ENCODE measurements around the gene IFNAR1. TPM values are rescaled to one million over a fixed set of nuclear protein-coding genes. Genes with fewer than 3 reads are reported as not detected.

The IFNAR1 gene
- polyA plus RNA-seq, 3 donors = 35.2 to 40.6 (median 36.2) TPM

- DNase-seq (ENCODE audit: extremely low read depth in 1 of 11, low read depth in 9 of 11, low spot score in 4 of 11) = no peak
Observed at GRCh38 chr21:33406493-33406892, 81.7 kb downstream of the IFNAR1 start.

Other genes with a start within 250 kb of the IFNAR1 start
- 10 to 100 TPM; 14.0 to 21.6 (median 15.7) TPM for gene IFNAR2, start 95.0 kb upstream of the IFNAR1 start, polyA plus RNA-seq (ENCODE audit: insufficient read length in 3 of 3)
- 10 to 100 TPM; 25.7 to 29.3 (median 25.8) TPM for gene IL10RB, start 58.6 kb upstream of the IFNAR1 start, polyA plus RNA-seq (ENCODE audit: insufficient read length in 3 of 3)
- gene IFNGR2, start 78.4 kb downstream of the IFNAR1 start, polyA plus RNA-seq (ENCODE audit: insufficient read length in 3 of 3) = 10 to 100 TPM; 75.0 to 88.7 (median 77.1) TPM
- 10 to 100 TPM; 49.6 to 77.0 (median 52.5) TPM for gene TMEM50B, start 155.0 kb downstream of the IFNAR1 start, polyA plus RNA-seq (ENCODE audit: insufficient read length in 3 of 3)
- gene DNAJC28, start 166.7 kb downstream of the IFNAR1 start, polyA plus RNA-seq (ENCODE audit: insufficient read length in 3 of 3) = 1 to 10 TPM; 4.9 to 6.3 (median 5.1) TPM
- 10 to 100 TPM; 70.7 to 83.8 (median 77.1) TPM for gene GART, start 217.1 kb downstream of the IFNAR1 start, polyA plus RNA-seq (ENCODE audit: insufficient read length in 3 of 3)
- 100 to 1,000 TPM; 322 to 376 (median 360) TPM for gene SON, start 218.1 kb downstream of the IFNAR1 start, polyA plus RNA-seq (ENCODE audit: insufficient read length in 3 of 3)

Measured in renal cortex interstitium (tissue), 11 donors.